H9 (cell line): Measurements from ENCODE around the gene TRAF3IP1. TPM values are rescaled to one million over a fixed set of nuclear protein-coding genes. Genes with fewer than 3 reads are reported as not detected.
A peak's percentile ranks its signal among the peaks of the same experiment; 100 is the strongest.

Experiments
- DNase-seq: peaks from one replicate; pipeline ENCODE4 v3.0.0-alpha.2; 2017
- H2AFZ ChIP-seq: one replicate; pipeline ENCODE4 v1.6.1; 2013; ENCODE audit warnings: mild to moderate bottlenecking, low read length, control low read depth, moderate library complexity
- H2AK5ac ChIP-seq: 2 replicates; pipeline ENCODE4 v1.6.1; 2013; ENCODE audit warnings: low read length, control low read depth, mixed read lengths; ENCODE audit not compliant: insufficient read length
- H2BK120ac ChIP-seq: one replicate; pipeline ENCODE4 v1.6.1; 2013; ENCODE audit warnings: low read depth, mild to moderate bottlenecking, low read length, control low read depth, inconsistent platforms; ENCODE audit not compliant: poor library complexity, severe bottlenecking
- H2BK12ac ChIP-seq: 2 replicates; pipeline ENCODE4 v1.6.1; 2013; ENCODE audit warnings: low read length, control low read depth, mixed read lengths, low read depth; ENCODE audit not compliant: insufficient read length
- H2BK15ac ChIP-seq: 2 replicates; pipeline ENCODE4 v1.6.1; 2013; ENCODE audit warnings: low read depth, low read length, control low read depth
- H2BK20ac ChIP-seq: one replicate; pipeline ENCODE4 v1.6.1; 2013; ENCODE audit warnings: low read depth, mild to moderate bottlenecking, low read length, control low read depth, inconsistent platforms; ENCODE audit not compliant: poor library complexity, severe bottlenecking
- H2BK5ac ChIP-seq: 2 replicates; pipeline ENCODE4 v1.6.1; 2013; ENCODE audit warnings: low read length, control low read depth, mixed read lengths; ENCODE audit not compliant: insufficient read length
- H3K14ac ChIP-seq: 2 replicates; pipeline ENCODE4 v1.6.1; 2013; ENCODE audit warnings: low read length, control low read depth; ENCODE audit not compliant: insufficient read depth
- H3K18ac ChIP-seq: 2 replicates; pipeline ENCODE4 v1.6.1; 2013; ENCODE audit warnings: low read depth, mild to moderate bottlenecking, mixed read lengths, low read length, control low read depth; ENCODE audit not compliant: insufficient read length
- H3K23ac ChIP-seq: 2 replicates; pipeline ENCODE4 v1.6.1; 2013; ENCODE audit warnings: low read length, control low read depth, mixed read lengths, low read depth; ENCODE audit not compliant: insufficient read length
- H3K23me2 ChIP-seq: 2 replicates; pipeline ENCODE4 v1.6.1; 2013; ENCODE audit warnings: low read depth, mild to moderate bottlenecking, mixed read lengths, low read length, control low read depth; ENCODE audit not compliant: insufficient read length, poor library complexity, severe bottlenecking
- H3K27ac ChIP-seq: 2 replicates; pipeline ENCODE4 v1.5.1; 2013; ENCODE audit warnings: low read length, control low read depth, mixed read lengths, low read depth; ENCODE audit not compliant: insufficient read length
- H3K27me3 ChIP-seq: 2 replicates; pipeline ENCODE4 v1.6.1; 2013; ENCODE audit warnings: low read length, control low read depth, inconsistent platforms; ENCODE audit not compliant: insufficient read depth
- H3K4ac ChIP-seq: 2 replicates; pipeline ENCODE4 v1.6.1; 2013; ENCODE audit warnings: low read depth, mild to moderate bottlenecking, control low read depth, inconsistent platforms, low read length, moderate library complexity
- H3K4me1 ChIP-seq: 2 replicates; pipeline ENCODE4 v1.6.1; 2013; ENCODE audit warnings: low read length, control low read depth, inconsistent platforms; ENCODE audit not compliant: insufficient read depth
- H3K4me2 ChIP-seq: 2 replicates; pipeline ENCODE4 v1.6.1; 2013; ENCODE audit warnings: low read length, control low read depth, mixed read lengths; ENCODE audit not compliant: insufficient read length, insufficient read depth
- H3K56ac ChIP-seq: 2 replicates; pipeline ENCODE4 v1.6.1; 2013; ENCODE audit warnings: low read depth, mild to moderate bottlenecking, mixed read lengths, low read length, control low read depth; ENCODE audit not compliant: insufficient read length
- H3K79me1 ChIP-seq: 2 replicates; pipeline ENCODE4 v1.6.1; 2013; ENCODE audit warnings: low read depth, mild to moderate bottlenecking, moderate library complexity, low read length, control low read depth, inconsistent platforms; ENCODE audit not compliant: insufficient read depth, poor library complexity, severe bottlenecking
- H3K79me2 ChIP-seq: 2 replicates; pipeline ENCODE4 v1.6.1; 2013; ENCODE audit warnings: low read length, control low read depth, inconsistent platforms; ENCODE audit not compliant: insufficient read depth
- H3K9ac ChIP-seq: 2 replicates; pipeline ENCODE4 v1.6.1; 2013; ENCODE audit warnings: low read length, control low read depth, mixed read lengths; ENCODE audit not compliant: insufficient read length; ENCODE audit errors: extremely low read depth
- H3K9me3 ChIP-seq: one replicate; pipeline ENCODE4 v1.6.1; 2013; ENCODE audit warnings: low read depth, low read length, inconsistent platforms; ENCODE audit not compliant: control insufficient read depth
- H3T11ph ChIP-seq: one replicate; pipeline ENCODE4 v1.6.1; 2013; ENCODE audit warnings: mild to moderate bottlenecking, low read length, control low read depth, inconsistent platforms
- H4K20me1 ChIP-seq: one replicate; pipeline ENCODE4 v1.6.1; 2013; ENCODE audit not compliant: control insufficient read depth, insufficient read length, insufficient read depth
- H4K5ac ChIP-seq: 2 replicates; pipeline ENCODE4 v1.6.1; 2013; ENCODE audit warnings: low read depth, mild to moderate bottlenecking, mixed read lengths, low read length, control low read depth; ENCODE audit not compliant: insufficient read length
- H4K8ac ChIP-seq: replicated peaks from 2 replicates; pipeline ENCODE4 v1.6.1; 2013; ENCODE audit warnings: low read length, control low read depth, mixed read lengths, low read depth; ENCODE audit not compliant: insufficient read length
- H4K91ac ChIP-seq: 2 replicates; pipeline ENCODE4 v1.6.1; 2013; ENCODE audit warnings: low read depth, mild to moderate bottlenecking, moderate library complexity, mixed read lengths, low read length, control low read depth; ENCODE audit not compliant: insufficient read length
- H3K27ac Mint-ChIP-seq, 3 experiments: 2 replicates in 2 of 3; 3 replicates in 1 of 3; pipeline ENCODE4 v1.8.0; 2020 to 2021; ENCODE audit warnings: mixed read lengths in 3 of 3, mild to moderate bottlenecking in 1 of 3, moderate library complexity in 1 of 3
- H3K27me3 Mint-ChIP-seq: 2 replicates; pipeline ENCODE4 v1.8.0; 2021; ENCODE audit warnings: low read depth, mild to moderate bottlenecking, moderate library complexity, mixed read lengths
- H3K36me3 Mint-ChIP-seq, 3 experiments: 2 replicates in 2 of 3; 3 replicates in 1 of 3; pipeline ENCODE4 v1.8.0; 2020 to 2021; ENCODE audit warnings: low read depth in 3 of 3, mixed read lengths in 3 of 3; ENCODE audit not compliant: insufficient read depth in 1 of 3
- H3K4me1 Mint-ChIP-seq, 2 experiments: 2 replicates each; pipeline ENCODE4 v1.8.0; 2020; ENCODE audit warnings: mixed read lengths in 2 of 2
- H3K4me3 Mint-ChIP-seq, 2 experiments: 2 replicates in 1 of 2; 3 replicates in 1 of 2; pipeline ENCODE4 v1.8.0; 2020 to 2021; ENCODE audit warnings: mild to moderate bottlenecking in 2 of 2, mixed read lengths in 2 of 2, moderate library complexity in 1 of 2
- H3K9me3 Mint-ChIP-seq, 2 experiments: 2 replicates in 1 of 2; 3 replicates in 1 of 2; pipeline ENCODE4 v1.8.0; 2020; ENCODE audit warnings: mild to moderate bottlenecking in 2 of 2, mixed read lengths in 2 of 2, moderate library complexity in 1 of 2
- CTCF ChIP-seq: fragments of 200-600 bp; sonication (generic); conservative IDR thresholded peaks from 3 replicates; pipeline ENCODE4 v1.8.0; 2021; ENCODE audit warnings: antibody characterized with exemption, mild to moderate bottlenecking
- WGBS: extraction: QIAGEN DNeasy Blood & Tissue Kit; methylation state at CpG from one replicate; pipeline ENCODE4 v1.1.7; 2013; ENCODE audit warnings: missing lambda C conversion rate, low lambda C conversion rate, mixed read lengths; ENCODE audit not compliant: insufficient read length; ENCODE audit errors: extremely low coverage; 5-methylcytosine and 5-hydroxymethylcytosine counted together
- total RNA-seq: library from RNA; stranded (reverse); gene quantifications from 2 replicates; pipeline ENCODE4 v1.2.1, GENCODE V29; 2021

Gene TRAF3IP1
- total RNA-seq, 1 experiment from 2014 or later = 16.4 TPM

- Histone ChIP-seq H4K5ac (no peak overlapping the region), H2AK5ac (no peak overlapping the region), H3K27me3 (no peaks in the 10 kb centered on the region), H2BK5ac (no peak overlapping the region), H2BK120ac (no peak overlapping the region), H3K4me1 (no peaks in the 10 kb centered on the region; the same call in 1 of the 2 replicates), H3K14ac (no peak overlapping the region), H3K23me2 (peaks cover 3% of the 10 kb centered on the region), H3K79me1 (no peaks in the 10 kb centered on the region), H3K4me2 (no peak overlapping the region), H3K9me3 (no peaks in the 10 kb centered on the region), H4K20me1 (no peaks in the 10 kb centered on the region), H4K8ac (no peak overlapping the region), H3K56ac (no peak overlapping the region), H3K4ac (no peak overlapping the region), H2BK15ac (no peak overlapping the region), H3T11ph (no peak overlapping the region), H2AFZ (no peak overlapping the region), H3K79me2 (no peaks in the 10 kb centered on the region), H2BK12ac (no peak overlapping the region), H3K9ac (no peak overlapping the region), H3K27ac (no peak overlapping the region), H3K18ac (no peak overlapping the region), H3K23ac (no peak overlapping the region), H2BK20ac (no peak overlapping the region), H4K91ac (no peak overlapping the region)
- Mint-ChIP-seq H3K27me3 (no peaks in the 10 kb centered on the region; the same call in 1 of the 2 replicates), H3K36me3 (peaks cover 1 to 9% (median 3%) of the 10 kb centered on the region in 3 experiments; a peak in 6 of 7 replicates), H3K4me1 (peaks cover 29% of the 10 kb centered on the region in 2 experiments), H3K9me3 (peaks cover 6 to 8% of the 10 kb centered on the region in 2 experiments; a peak in 3 of 5 replicates), H3K4me3 (peak overlapping the region in 1 of 2 experiments; percentile 33; a peak in 3 of 5 replicates), H3K27ac (peak overlapping the region; percentile 12 to 77 (median 51); a peak in 2 of 7 replicates)
- no peak for DNase-seq
- no CpG with 5 or more reads among the region's 16 CpGs for WGBS
- no peak for TF ChIP-seq CTCF
Observed at GRCh38 chr2:238420878-238421694, 100.8 kb downstream of the TRAF3IP1 start.
